ENCODE results near the gene EPB41. TPM values are rescaled to one million over a fixed set of nuclear protein-coding genes. Genes with fewer than 3 reads are reported as not detected.

The EPB41 gene
- polyA plus RNA-seq, 2 of the 4 experiments (the other 2 are of a cell fraction) = 4.9 to 12.8 TPM

DNA sequence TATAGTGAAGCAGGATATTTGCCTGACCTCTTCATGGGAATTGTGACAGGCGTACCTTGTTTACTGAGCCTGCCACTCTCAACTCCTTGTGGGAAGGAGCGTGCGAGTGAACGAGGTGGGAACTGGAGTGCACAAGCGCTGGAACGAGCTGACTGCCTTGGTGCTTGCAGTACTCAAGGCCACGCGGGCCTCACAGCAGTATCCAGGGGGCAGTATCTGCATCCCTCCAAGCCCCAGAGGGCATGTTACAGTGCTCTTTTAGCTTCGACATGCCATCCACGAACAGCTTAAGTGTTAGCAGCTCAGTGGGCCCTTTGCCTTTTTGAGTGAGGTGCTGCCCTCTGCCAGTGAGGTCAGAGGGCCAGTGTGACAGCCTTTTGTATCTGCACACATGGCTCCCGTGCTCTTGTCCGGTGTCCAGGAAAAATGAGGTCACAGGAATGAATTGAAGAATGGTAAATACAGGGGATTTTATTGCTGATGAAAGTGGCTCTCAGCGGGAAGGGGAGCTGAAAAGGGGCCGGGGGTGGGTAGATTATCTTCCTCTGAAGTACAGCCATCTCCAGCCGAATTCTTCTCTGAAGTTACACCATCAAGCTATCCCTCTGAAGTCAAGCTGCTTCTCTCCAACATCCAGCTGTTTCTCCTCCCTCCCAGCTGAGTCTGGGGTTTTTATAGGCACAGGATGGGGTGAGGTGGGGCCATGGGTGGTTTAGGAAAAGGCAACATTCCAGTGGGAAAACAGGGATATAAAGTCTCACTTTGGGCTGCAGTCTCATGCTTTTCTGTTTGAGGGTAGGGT is 69.3 kb downstream of the EPB41 start:
- FAIRE-seq = no peak
- no peak overlapping the region for H3K4me3 ChIP-seq
- H3K27ac ChIP-seq = no peak overlapping the region
- no peak overlapping the region for H3K4me2 ChIP-seq
- 0 out of 3 replicates have a peak, but pooled peaks cover 3% of the 10 kb centered on the region for H3K4me1 ChIP-seq
- CTCF ChIA-PET = interaction anchor here (2.0 kb wide), 1 partner anchor 102 kb away, joined by 7 read pairs; no protein-coding TSS in a partner anchor
- POLR2A ChIA-PET = no interaction called here
- no peaks in the 10 kb centered on the region for H3K9me3 ChIP-seq
- DNase-seq (ENCODE audit: low read depth in 1 of 2, low spot score in 1 of 2) = peak in 1 of 2 experiments; percentile 4
- ATAC-seq = no peak
- WGBS (ENCODE audit: missing lambda C conversion rate) = 86% methylated on average over 11 of the region's 15 CpGs
- TF ChIP-seq NPAS2 (CRISPR knock-in tag; IDR thresholded peaks at IDR 0.05; ENCODE audit: borderline replicate concordance) (no peak), HOXB5 (CRISPR knock-in tag; IDR thresholded peaks at IDR 0.05) (no peak), CBX2 (IDR thresholded peaks at IDR 0.05; ENCODE audit: borderline replicate concordance, low read depth) (no peak), JUN (IDR thresholded peaks at IDR 0.05) (no peak), USF2 (IDR thresholded peaks at IDR 0.05) (no peak), HOXB13 (CRISPR knock-in tag; IDR thresholded peaks at IDR 0.05; ENCODE audit: low read depth) (no peak), ZFP36 (IDR thresholded peaks at IDR 0.05; ENCODE audit: borderline replicate concordance, partially characterized antibody) (no peak), FOSB (CRISPR knock-in tag; IDR thresholded peaks at IDR 0.05) (no peak)
- TF ChIP-seq, protein P1, sequence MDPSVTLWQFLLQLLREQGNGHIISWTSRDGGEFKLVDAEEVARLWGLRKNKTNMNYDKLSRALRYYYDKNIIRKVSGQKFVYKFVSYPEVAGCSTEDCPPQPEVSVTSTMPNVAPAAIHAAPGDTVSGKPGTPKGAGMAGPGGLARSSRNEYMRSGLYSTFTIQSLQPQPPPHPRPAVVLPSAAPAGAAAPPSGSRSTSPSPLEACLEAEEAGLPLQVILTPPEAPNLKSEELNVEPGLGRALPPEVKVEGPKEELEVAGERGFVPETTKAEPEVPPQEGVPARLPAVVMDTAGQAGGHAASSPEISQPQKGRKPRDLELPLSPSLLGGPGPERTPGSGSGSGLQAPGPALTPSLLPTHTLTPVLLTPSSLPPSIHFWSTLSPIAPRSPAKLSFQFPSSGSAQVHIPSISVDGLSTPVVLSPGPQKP (IDR thresholded peaks at IDR 0.05; ENCODE audit: low read depth, low read length) = no peak
- TF ChIP-seq, protein P2, sequence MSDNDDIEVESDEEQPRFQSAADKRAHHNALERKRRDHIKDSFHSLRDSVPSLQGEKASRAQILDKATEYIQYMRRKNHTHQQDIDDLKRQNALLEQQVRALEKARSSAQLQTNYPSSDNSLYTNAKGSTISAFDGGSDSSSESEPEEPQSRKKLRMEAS (IDR thresholded peaks at IDR 0.05) = no peak

GRCh38 chr1:28984311-28984684 is 69.9 kb downstream of the EPB41 start:
- POLR2A ChIA-PET = no interaction called here

More at GRCh38 chr1:28984311-28984684, 69.9 kb downstream of the EPB41 start:
- H3K9me3 ChIP-seq = no peaks in the 10 kb centered on the region
- H3K4me3 ChIP-seq = no peak overlapping the region
- TF ChIP-seq KDM5A (IDR thresholded peaks at IDR 0.05) = no peak
- no peak for TF ChIP-seq RARB (CRISPR knock-in tag; IDR thresholded peaks at IDR 0.05)
- TF ChIP-seq SREBF2 (IDR thresholded peaks at IDR 0.05) = no peak
- TF ChIP-seq EHF (CRISPR knock-in tag; IDR thresholded peaks at IDR 0.05) = no peak
- TF ChIP-seq HES2 (IDR thresholded peaks at IDR 0.05) = no peak
- TF ChIP-seq FOSL2 (IDR thresholded peaks at IDR 0.05) = no peak
- no peak for TF ChIP-seq FOSL2 (CRISPR knock-in tag; IDR thresholded peaks at IDR 0.05)
- no peak for TF ChIP-seq TFCP2L1 (CRISPR knock-in tag; IDR thresholded peaks at IDR 0.05)
- TF ChIP-seq CHD4 (IDR thresholded peaks at IDR 0.05; ENCODE audit: borderline replicate concordance) = no peak
- TF ChIP-seq USF2 (IDR thresholded peaks at IDR 0.05) = no peak
- no peak for TF ChIP-seq MAFK (IDR thresholded peaks at IDR 0.05; ENCODE audit: partially characterized antibody)
- TF ChIP-seq HOXB13 (CRISPR knock-in tag; IDR thresholded peaks at IDR 0.05; ENCODE audit: low read depth) = no peak
- no peak for TF ChIP-seq ESRRA (IDR thresholded peaks at IDR 0.05; ENCODE audit: borderline replicate concordance, low read length)
- no peak for TF ChIP-seq RFX5 (IDR thresholded peaks at IDR 0.05)
- TF ChIP-seq, protein P3, sequence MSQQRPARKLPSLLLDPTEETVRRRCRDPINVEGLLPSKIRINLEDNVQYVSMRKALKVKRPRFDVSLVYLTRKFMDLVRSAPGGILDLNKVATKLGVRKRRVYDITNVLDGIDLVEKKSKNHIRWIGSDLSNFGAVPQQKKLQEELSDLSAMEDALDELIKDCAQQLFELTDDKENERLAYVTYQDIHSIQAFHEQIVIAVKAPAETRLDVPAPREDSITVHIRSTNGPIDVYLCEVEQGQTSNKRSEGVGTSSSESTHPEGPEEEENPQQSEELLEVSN (IDR thresholded peaks at IDR 0.05; ENCODE audit: borderline replicate concordance, low read depth) = no peak
- TF ChIP-seq GATA3 (IDR thresholded peaks at IDR 0.05; ENCODE audit: borderline replicate concordance) = no peak
- no peak for TF ChIP-seq NFE2L2 (conservative IDR thresholded peaks at IDR 0.05; ENCODE audit: low read length)
- no peak for TF ChIP-seq MAZ (IDR thresholded peaks at IDR 0.05; ENCODE audit: borderline replicate concordance, low read depth, low read length)
- no peak for TF ChIP-seq PHF8 (IDR thresholded peaks at IDR 0.05; ENCODE audit: borderline replicate concordance, low read depth)
- TF ChIP-seq EP300 (IDR thresholded peaks at IDR 0.05) = no peak
- TF ChIP-seq RCOR1 (IDR thresholded peaks at IDR 0.05; ENCODE audit: low read depth, low read length) = no peak
- no peak overlapping the region for H3K4me2 ChIP-seq
- no peak overlapping the region for H3K27ac ChIP-seq
- 89% methylated on average over 3 of the region's 3 CpGs for WGBS (ENCODE audit: missing lambda C conversion rate)
- H3K4me1 ChIP-seq = 0 out of 3 replicates have a peak, but pooled peaks cover 3% of the 10 kb centered on the region
- CTCF ChIA-PET = interaction anchor here (0.8 to 2.0 kb wide), 3 partner anchors 52 to 106 kb away, joined by 3 to 7 read pairs (median 3); no protein-coding TSS in a partner anchor
- DNase-seq (ENCODE audit: low read depth in 1 of 2, low spot score in 1 of 2) (no peak), ATAC-seq (no peak), FAIRE-seq (no peak)

All from A549 (cell line).